Measurements from ENCODE around the gene CPNE1. TPM values are rescaled to one million over a fixed set of nuclear protein-coding genes. Genes with fewer than 3 reads are reported as not detected.

Gene CPNE1
- total and polyA plus RNA-seq, 2 donors (not counting 1 experiment from before 2014, with no cell fraction given) = 88.8 to 146 TPM

GRCh38 chr20:35699127-35699956 lies 34.6 kb upstream of the CPNE1 start, which contains the start of the genes NFS1 and ROMO1:
Gene NFS1, minus strand, starts transcription at chr20:35699352. Its CDS starts 64 bp downstream, at chr20:35699288.
Gene ROMO1, plus strand, starts transcription at chr20:35699405. Its CDS starts 228 bp downstream, at chr20:35699633.
- Histone ChIP-seq H3K36me3 (ENCODE audit: control insufficient read depth, insufficient read depth, low read length) (peaks cover 5% of the 10 kb centered on the region), H3K9me3 (ENCODE audit: control insufficient read depth, insufficient read depth, low read depth, low read length) (no peaks in the 10 kb centered on the region), H2AFZ (ENCODE audit: low read length) (peak within 1 kb of the TSS; percentile 79), H3K79me2 (ENCODE audit: control insufficient read depth, insufficient read depth, low read length) (peaks cover 25% of the 10 kb centered on the region), H4K20me1 (ENCODE audit: control insufficient read depth, extremely low read depth, insufficient read depth, low read length) (no peaks in the 10 kb centered on the region), H3K27me3 (ENCODE audit: control insufficient read depth, insufficient read depth, low read length) (no peaks in the 10 kb centered on the region), H3K27ac (ENCODE audit: insufficient read depth, low read length) (peak within 1 kb of the TSS; percentile 98), H3K9ac (ENCODE audit: insufficient read depth, low read length) (peak within 1 kb of the TSS; percentile 98), H3K4me3 (replicated peaks in 1 of 4; ENCODE audit: control extremely low read depth in 1 of 4, insufficient read depth in 1 of 4, low read depth in 3 of 4, low read length in 4 of 4) (peak within 1 kb of the TSS; percentile 94 to 100 (median 94)), H3K4me1 (ENCODE audit: control insufficient read depth, extremely low read depth, insufficient read depth, low read length) (peaks cover 14% of the 10 kb centered on the region), H3K4me2 (ENCODE audit: extremely low read depth, insufficient read depth, low read length) (peak within 1 kb of the TSS; percentile 89)
- DNase-seq (ENCODE audit: low read depth in 2 of 2) = peak; percentile 78
- TF ChIP-seq CTCF (conservative IDR thresholded peaks at IDR 0.05 in 1 of 2, IDR thresholded peaks at IDR 0.05 in 1 of 2; ENCODE audit: low read depth in 1 of 2, low read length in 2 of 2) (peak; percentile 6 to 19), EZH2 (IDR thresholded peaks at IDR 0.05; ENCODE audit: low read length, missing control alignments) (no peak)

DNA sequence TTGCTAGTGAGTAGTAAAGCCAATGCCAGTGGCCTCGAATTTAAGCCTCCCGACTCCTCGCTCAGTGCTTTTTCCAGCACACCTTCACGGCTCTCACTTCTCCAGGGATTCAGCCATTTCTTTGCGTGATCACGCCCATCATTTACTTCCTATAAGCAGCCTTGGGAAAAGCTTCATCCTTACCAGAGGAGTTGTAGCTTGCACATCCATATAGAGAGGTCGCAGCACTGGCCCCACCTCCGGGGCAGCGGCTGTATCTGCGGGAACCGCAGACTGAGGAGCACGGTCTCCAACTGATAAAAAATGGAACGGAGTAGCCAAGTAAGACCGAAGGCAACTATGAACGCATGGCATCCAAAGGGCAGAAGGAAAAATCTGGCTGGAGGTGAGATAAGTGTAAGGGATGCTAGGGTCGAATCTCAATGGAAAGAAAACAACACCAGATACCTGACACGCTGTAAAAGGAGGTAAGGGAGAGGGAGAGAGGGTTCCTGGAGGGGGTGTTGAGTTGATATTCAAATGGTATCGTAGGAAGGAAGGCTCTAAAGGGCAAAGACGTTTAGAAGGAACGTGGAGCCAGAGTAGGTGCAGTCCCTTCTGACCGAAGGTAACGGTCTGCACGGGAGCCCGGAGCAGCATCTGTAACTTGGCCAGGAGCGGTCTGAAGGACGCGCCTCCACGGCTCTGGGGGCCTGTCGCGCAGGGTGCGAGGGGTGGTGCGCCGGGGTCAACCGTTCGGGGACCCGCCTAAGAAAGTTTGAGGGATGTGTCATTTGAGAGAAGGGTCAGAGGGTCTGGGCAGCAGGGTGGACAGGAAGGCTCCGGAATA lies 33.8 kb upstream of the CPNE1 start:
- peaks cover 25% of the 10 kb centered on the region for H3K79me2 ChIP-seq (ENCODE audit: control insufficient read depth, insufficient read depth, low read length)
- no peaks in the 10 kb centered on the region for H3K27me3 ChIP-seq (ENCODE audit: control insufficient read depth, insufficient read depth, low read length)
- H3K9me3 ChIP-seq (ENCODE audit: control insufficient read depth, insufficient read depth, low read depth, low read length) = no peaks in the 10 kb centered on the region
- H2AFZ ChIP-seq (ENCODE audit: low read length) = peak overlapping the region; percentile 76
- H3K36me3 ChIP-seq (ENCODE audit: control insufficient read depth, insufficient read depth, low read length) = peaks cover 5% of the 10 kb centered on the region
- peak in 1 of 2 donors; percentile 21 for DNase-seq (ENCODE audit: low read depth in 2 of 2)
- peak overlapping the region; percentile 98 for H3K9ac ChIP-seq (ENCODE audit: insufficient read depth, low read length)
- H4K20me1 ChIP-seq (ENCODE audit: control insufficient read depth, extremely low read depth, insufficient read depth, low read length) = no peaks in the 10 kb centered on the region
- peak overlapping the region; percentile 81 for H3K4me2 ChIP-seq (ENCODE audit: extremely low read depth, insufficient read depth, low read length)
- peaks cover 14% of the 10 kb centered on the region for H3K4me1 ChIP-seq (ENCODE audit: control insufficient read depth, extremely low read depth, insufficient read depth, low read length)
- no peak for TF ChIP-seq EZH2 (IDR thresholded peaks at IDR 0.05; ENCODE audit: low read length, missing control alignments)
- TF ChIP-seq CTCF (conservative IDR thresholded peaks at IDR 0.05 in 1 of 2, IDR thresholded peaks at IDR 0.05 in 1 of 2; ENCODE audit: low read depth in 1 of 2, low read length in 2 of 2) = no peak
- peak overlapping the region; percentile 85 to 100 (median 94) for H3K4me3 ChIP-seq (replicated peaks in 1 of 4; ENCODE audit: control extremely low read depth in 1 of 4, insufficient read depth in 1 of 4, low read depth in 3 of 4, low read length in 4 of 4)
- peak overlapping the region; percentile 98 for H3K27ac ChIP-seq (ENCODE audit: insufficient read depth, low read length)

All from fibroblast of lung (primary cell).